Measurements from ENCODE around the gene FNDC3B.

DNA sequence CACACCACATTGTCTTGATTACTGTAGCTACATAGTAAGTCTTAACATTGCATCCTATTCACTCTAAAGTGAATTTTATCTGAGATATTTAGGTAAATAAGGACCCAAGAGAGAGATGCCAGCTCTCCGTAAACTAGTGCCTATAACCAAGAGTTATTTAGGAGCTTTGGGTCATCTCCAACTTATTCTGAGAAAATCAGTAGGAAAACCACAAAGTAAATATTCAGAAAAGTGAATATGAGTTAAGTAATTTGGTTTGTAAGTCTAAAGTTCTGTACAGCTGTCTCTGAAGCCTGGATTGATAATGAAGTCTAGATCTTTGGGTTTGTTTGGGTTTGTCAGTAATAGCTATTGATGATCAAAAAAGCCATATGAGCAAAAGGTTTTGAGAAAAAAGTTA is 120.0 kb downstream of the FNDC3B start:
- TF ChIP-seq, protein P1, sequence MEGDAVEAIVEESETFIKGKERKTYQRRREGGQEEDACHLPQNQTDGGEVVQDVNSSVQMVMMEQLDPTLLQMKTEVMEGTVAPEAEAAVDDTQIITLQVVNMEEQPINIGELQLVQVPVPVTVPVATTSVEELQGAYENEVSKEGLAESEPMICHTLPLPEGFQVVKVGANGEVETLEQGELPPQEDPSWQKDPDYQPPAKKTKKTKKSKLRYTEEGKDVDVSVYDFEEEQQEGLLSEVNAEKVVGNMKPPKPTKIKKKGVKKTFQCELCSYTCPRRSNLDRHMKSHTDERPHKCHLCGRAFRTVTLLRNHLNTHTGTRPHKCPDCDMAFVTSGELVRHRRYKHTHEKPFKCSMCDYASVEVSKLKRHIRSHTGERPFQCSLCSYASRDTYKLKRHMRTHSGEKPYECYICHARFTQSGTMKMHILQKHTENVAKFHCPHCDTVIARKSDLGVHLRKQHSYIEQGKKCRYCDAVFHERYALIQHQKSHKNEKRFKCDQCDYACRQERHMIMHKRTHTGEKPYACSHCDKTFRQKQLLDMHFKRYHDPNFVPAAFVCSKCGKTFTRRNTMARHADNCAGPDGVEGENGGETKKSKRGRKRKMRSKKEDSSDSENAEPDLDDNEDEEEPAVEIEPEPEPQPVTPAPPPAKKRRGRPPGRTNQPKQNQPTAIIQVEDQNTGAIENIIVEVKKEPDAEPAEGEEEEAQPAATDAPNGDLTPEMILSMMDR (IDR thresholded peaks at IDR 0.05), result no peak
- TF ChIP-seq ZFX (IDR thresholded peaks at IDR 0.05; ENCODE audit: borderline replicate concordance), result no peak
